K562 (cell line): Measurements from ENCODE around the gene RAB40B. TPM values are rescaled to one million over a fixed set of nuclear protein-coding genes. Genes with fewer than 3 reads are reported as not detected.

Experiments used
- ATF1 ChIP-seq, 2 experiments: fragments of 450-650 bp in 1 of 2; IDR thresholded peaks; 2 replicates each; pipeline ENCODE4 v1.6.1; 2016; ENCODE audit warnings: missing compliant biosample characterization in 1 of 2, missing genetic modification characterization in 1 of 2
- ELF1 ChIP-seq: fragments of 200-800 bp; sonication (Bioruptor generic); IDR thresholded peaks from 2 replicates; pipeline ENCODE4 v1.6.1; 2016; ENCODE audit warnings: missing genetic modification characterization, missing compliant biosample characterization
- FIP1L1 ChIP-seq: fragments of 200-400 bp; formaldehyde crosslinking; IDR thresholded peaks from 2 replicates; pipeline ENCODE4 v1.6.1; 2018; ENCODE audit warnings: mild to moderate bottlenecking, low read depth, low read length; ENCODE audit not compliant: poor library complexity, severe bottlenecking
- IFI16 ChIP-seq: fragments of 250-450 bp; sonication (Bioruptor Pico); IDR thresholded peaks from 2 replicates; pipeline ENCODE4 v2.1.2; 2022; ENCODE audit warnings: mild to moderate bottlenecking, inconsistent platforms
- ILK ChIP-seq: fragments of 450-650 bp; IDR thresholded peaks from 2 replicates; pipeline ENCODE4 v1.6.1; 2016; ENCODE audit warnings: missing genetic modification characterization, low read depth, mild to moderate bottlenecking, missing compliant biosample characterization, moderate library complexity, borderline replicate concordance
- L3MBTL2 ChIP-seq: fragments of 450-650 bp; IDR thresholded peaks from 2 replicates; pipeline ENCODE4 v1.6.1; 2016; ENCODE audit warnings: mild to moderate bottlenecking, moderate library complexity
- MTA2 ChIP-seq: fragments of 450-650 bp; IDR thresholded peaks from 2 replicates; pipeline ENCODE4 v1.6.1; 2016; ENCODE audit warnings: low read depth
- MYC ChIP-seq, 2 experiments: fragments of 250-450 bp in 1 of 2; sonication (Bioruptor Pico) in 1 of 2; IDR thresholded peaks; 2 replicates each; pipeline versions ENCODE4 v1.5.1 to v1.6.1; 2012 to 2021; ENCODE audit warnings: low read depth in 2 of 2, borderline replicate concordance in 1 of 2, improper control_type of control experiment in 1 of 2, low read length in 1 of 2, mild to moderate bottlenecking in 1 of 2, moderate library complexity in 1 of 2
- PHF20 ChIP-seq: fragments of 450-650 bp; IDR thresholded peaks from 2 replicates; pipeline ENCODE4 v1.6.1; 2018; ENCODE audit not compliant: partially characterized antibody
- POLR2AphosphoS5 ChIP-seq: IDR thresholded peaks from 2 replicates; pipeline ENCODE4 v1.6.1; 2011; ENCODE audit warnings: mild to moderate bottlenecking, low read depth, low read length, moderate library complexity; ENCODE audit not compliant: control insufficient read depth, insufficient read depth
- RAD21 ChIP-seq, 2 experiments: fragments of 250-450 bp in 1 of 2; fragments of 450-650 bp in 1 of 2; sonication (Bioruptor Pico) in 1 of 2; formaldehyde crosslinking in 1 of 2; IDR thresholded peaks in 1 of 2; conservative IDR thresholded peaks in 1 of 2; 2 replicates each; pipeline versions ENCODE4 v1.4.0 to v1.8.0; 2020 to 2022; ENCODE audit warnings: mild to moderate bottlenecking in 2 of 2, moderate library complexity in 1 of 2
- SMAD1 ChIP-seq: fragments of 150-350 bp; IDR thresholded peaks from 2 replicates; pipeline ENCODE4 v1.6.1; 2014; ENCODE audit warnings: low read length, low read depth; ENCODE audit not compliant: partially characterized antibody
- SMC3 ChIP-seq: conservative IDR thresholded peaks from 2 replicates; pipeline ENCODE4 v1.6.1; 2011; ENCODE audit warnings: low read depth, low read length, improper control_type of control experiment; ENCODE audit not compliant: insufficient read depth
- SOX6 ChIP-seq: fragments of 450-650 bp; IDR thresholded peaks from 2 replicates; pipeline ENCODE4 v1.6.1; 2014; ENCODE audit warnings: mild to moderate bottlenecking
- ZNF766 ChIP-seq: fragments of 200-800 bp; sonication (Bioruptor generic); conservative IDR thresholded peaks from 2 replicates; pipeline ENCODE4 v1.6.1; 2016; ENCODE audit warnings: missing genetic modification characterization, missing compliant biosample characterization
- polyA plus RNA-seq, 8 experiments: library from polyadenylated mRNA; depleted of rRNA in 4 of 8; stranded (reverse) in 5 of 8; unstranded in 3 of 8; fragments of >200 nt; fragmentation: Nextera tagmentation in 2 of 8; fragmentation: Illumina TruSeq in 1 of 8; extraction: Ambion mirVana in 2 of 8; extraction: Trizol in 1 of 8; gene quantifications; 2 replicates each; pipeline versions ENCODE4 v1.2.1 to v1.2.3, GENCODE V29; 2011 to 2014; ENCODE audit warnings: inconsistent platforms in 1 of 8, missing spikeins in 1 of 8
- total RNA-seq, 7 experiments: library from RNA; depleted of rRNA in 6 of 7; stranded (reverse); fragments of >200 nt in 6 of 7; fragmentation: Illumina TruSeq in 2 of 7; extraction: Trizol in 2 of 7; gene quantifications; 2 replicates each; pipeline versions ENCODE4 v1.2.1 to v1.2.3, GENCODE V29; 2011 to 2021; ENCODE audit warnings: low replicate concordance in 1 of 7
- TF ChIP-seq, protein P1 (sequence below): fragments of 450-650 bp; conservative IDR thresholded peaks from 2 replicates; pipeline ENCODE4 v1.6.1; 2016; ENCODE audit warnings: missing genetic modification characterization, low read depth, mild to moderate bottlenecking, control low read depth, missing compliant biosample characterization
- TF ChIP-seq, protein P2 (sequence below), 2 experiments: fragments of 450-650 bp in 1 of 2; sonication (generic) in 1 of 2; formaldehyde crosslinking in 1 of 2; IDR thresholded peaks in 1 of 2; conservative IDR thresholded peaks in 1 of 2; 2 replicates each; pipeline versions ENCODE4 v1.6.1 to v1.8.1; 2016 to 2023; ENCODE audit warnings: mild to moderate bottlenecking in 2 of 2, moderate library complexity in 2 of 2, inconsistent platforms in 1 of 2, missing genetic modification reagents in 1 of 2
- TF ChIP-seq, protein P3 (sequence below): fragments of 250-450 bp; sonication (Bioruptor Pico); IDR thresholded peaks from 2 replicates; pipeline ENCODE4 v1.8.0; 2021; ENCODE audit warnings: mild to moderate bottlenecking, moderate library complexity

The RAB40B gene
- total and polyA plus RNA-seq, 9 of the 15 experiments (the other 6 are each of a cell fraction or from before 2014, with no cell fraction given): 0.13 to 4.6 (median 1.4) TPM

DNA sequence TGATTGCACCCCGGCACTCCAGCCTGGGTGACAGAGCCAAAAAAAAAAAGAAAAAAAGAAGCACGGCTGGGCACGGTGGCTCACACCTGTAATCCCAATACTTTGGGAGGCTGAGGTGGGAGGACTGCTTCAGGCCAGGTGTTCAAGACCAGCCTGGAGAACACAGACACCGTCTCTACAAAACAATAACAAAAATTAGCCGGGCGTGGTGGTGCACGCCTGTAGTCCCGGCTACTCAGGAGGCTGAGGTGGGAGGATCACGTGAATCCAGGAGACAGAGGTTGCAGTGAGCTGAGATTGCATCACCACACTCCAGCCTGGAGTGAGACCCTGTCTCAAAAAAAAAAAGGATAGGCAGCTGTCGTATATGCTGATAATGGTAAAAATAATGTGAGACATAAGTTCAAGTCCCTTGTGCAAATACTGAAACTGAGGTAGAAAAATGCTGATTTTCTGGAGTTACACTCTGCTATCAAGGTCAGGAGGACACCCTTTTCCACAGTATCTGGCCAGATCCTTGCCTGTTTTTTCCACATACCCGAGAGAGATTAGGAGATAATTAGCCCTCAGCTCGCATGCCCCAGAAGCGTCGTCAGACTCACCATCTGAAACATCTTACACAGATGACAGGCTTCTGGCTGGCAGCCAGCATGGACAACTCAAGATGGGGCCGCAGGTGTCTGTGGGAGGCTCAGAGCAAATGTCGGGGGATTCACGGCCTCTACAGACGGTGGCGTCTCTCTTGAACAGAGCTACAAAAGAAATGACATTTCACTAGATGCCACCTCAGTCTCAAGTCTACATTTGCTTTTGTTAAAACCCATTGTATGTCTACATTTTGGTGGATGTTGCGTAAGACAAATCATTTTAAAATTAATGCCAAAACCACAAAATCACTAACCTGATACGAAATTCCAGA, 87.1 kb downstream of the RAB40B start (continued):
- TF ChIP-seq ILK (no peak), SMC3 (no peak), MTA2 (no peak), SMAD1 (peak; percentile 38), MYC (IDR thresholded peaks at IDR 0.05; ENCODE audit: low read depth, low read length) (0 out of 2 replicates have a peak, but pooled peaks have one; percentile 18), MYC (CRISPR knock-in tag; IDR thresholded peaks at IDR 0.05; ENCODE audit: borderline replicate concordance, low read depth) (no peak), SOX6 (0 out of 2 replicates have a peak, but pooled peaks have one; percentile 44), IFI16 (no peak), FIP1L1 (no peak), RAD21 (CRISPR knock-in tag; conservative IDR thresholded peaks at IDR 0.05 in 1 of 2, IDR thresholded peaks at IDR 0.05 in 1 of 2) (peak in 1 of 2 experiments; percentile 19; a peak in 2 of 4 replicates), POLR2AphosphoS5 (peak; percentile 35; the same call in 1 of the 2 replicates), ATF1 (CRISPR knock-in tag; IDR thresholded peaks at IDR 0.05) (no peak), ATF1 (tag; IDR thresholded peaks at IDR 0.05) (peak; percentile 33; the same call in 1 of the 2 replicates), PHF20 (no peak), L3MBTL2 (peak; percentile 88), ZNF766 (peak; percentile 64; the same call in 1 of the 2 replicates), ELF1 (no peak)
- TF ChIP-seq, protein P1, sequence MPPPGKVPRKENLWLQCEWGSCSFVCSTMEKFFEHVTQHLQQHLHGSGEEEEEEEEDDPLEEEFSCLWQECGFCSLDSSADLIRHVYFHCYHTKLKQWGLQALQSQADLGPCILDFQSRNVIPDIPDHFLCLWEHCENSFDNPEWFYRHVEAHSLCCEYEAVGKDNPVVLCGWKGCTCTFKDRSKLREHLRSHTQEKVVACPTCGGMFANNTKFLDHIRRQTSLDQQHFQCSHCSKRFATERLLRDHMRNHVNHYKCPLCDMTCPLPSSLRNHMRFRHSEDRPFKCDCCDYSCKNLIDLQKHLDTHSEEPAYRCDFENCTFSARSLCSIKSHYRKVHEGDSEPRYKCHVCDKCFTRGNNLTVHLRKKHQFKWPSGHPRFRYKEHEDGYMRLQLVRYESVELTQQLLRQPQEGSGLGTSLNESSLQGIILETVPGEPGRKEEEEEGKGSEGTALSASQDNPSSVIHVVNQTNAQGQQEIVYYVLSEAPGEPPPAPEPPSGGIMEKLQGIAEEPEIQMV (tag): no peak
- TF ChIP-seq, protein P2, sequence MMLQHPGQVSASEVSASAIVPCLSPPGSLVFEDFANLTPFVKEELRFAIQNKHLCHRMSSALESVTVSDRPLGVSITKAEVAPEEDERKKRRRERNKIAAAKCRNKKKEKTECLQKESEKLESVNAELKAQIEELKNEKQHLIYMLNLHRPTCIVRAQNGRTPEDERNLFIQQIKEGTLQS (IDR thresholded peaks at IDR 0.05): peak; percentile 89
- TF ChIP-seq, protein P2 (CRISPR knock-in tag; conservative IDR thresholded peaks at IDR 0.05): no peak
- TF ChIP-seq, protein P3, sequence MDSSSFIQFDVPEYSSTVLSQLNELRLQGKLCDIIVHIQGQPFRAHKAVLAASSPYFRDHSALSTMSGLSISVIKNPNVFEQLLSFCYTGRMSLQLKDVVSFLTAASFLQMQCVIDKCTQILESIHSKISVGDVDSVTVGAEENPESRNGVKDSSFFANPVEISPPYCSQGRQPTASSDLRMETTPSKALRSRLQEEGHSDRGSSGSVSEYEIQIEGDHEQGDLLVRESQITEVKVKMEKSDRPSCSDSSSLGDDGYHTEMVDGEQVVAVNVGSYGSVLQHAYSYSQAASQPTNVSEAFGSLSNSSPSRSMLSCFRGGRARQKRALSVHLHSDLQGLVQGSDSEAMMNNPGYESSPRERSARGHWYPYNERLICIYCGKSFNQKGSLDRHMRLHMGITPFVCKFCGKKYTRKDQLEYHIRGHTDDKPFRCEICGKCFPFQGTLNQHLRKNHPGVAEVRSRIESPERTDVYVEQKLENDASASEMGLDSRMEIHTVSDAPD (CRISPR knock-in tag): no peak
